HG02970 (cell line): ENCODE measurements around the gene SLC23A2.
"Not testable (repeated sequence)": the region's sequence is repeated elsewhere in the genome, so short reads cannot be mapped to it uniquely, and the experiment has no call there.

ENCODE experiments used
- ATAC-seq: cut with Tn5 transposase; IDR thresholded peaks from one replicate; pipeline ENCODE4 v1.9.1; 2021; ENCODE audit warnings: mild to moderate bottlenecking, moderate library complexity, moderate number of reproducible peaks; ENCODE audit not compliant: unreplicated experiment, low FRiP score

SLC23A2 gene

DNA sequence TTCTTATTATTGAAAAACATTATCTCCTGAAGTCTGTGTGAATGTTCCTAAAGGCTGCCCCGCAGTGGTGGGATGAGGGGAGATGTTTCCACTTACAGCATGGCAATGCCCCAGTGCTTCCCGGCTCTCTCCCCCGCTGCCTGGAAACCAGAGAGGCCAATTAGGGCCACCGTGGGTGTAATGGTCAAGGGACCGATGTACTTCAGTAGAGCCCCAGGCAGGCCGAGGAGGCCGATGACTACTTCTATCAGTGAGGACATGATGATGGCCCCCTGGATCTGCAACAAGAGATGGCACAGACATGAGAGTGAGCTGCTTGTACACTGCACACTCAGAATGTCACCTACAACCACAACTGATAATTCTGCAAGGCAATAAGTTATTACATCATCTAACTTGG, 117.8 kb downstream of the SLC23A2 start:
- no peak for ATAC-seq

GRCh38 chr20:4883051-4883450, 118.3 kb downstream of the SLC23A2 start:
- ATAC-seq, result no peak

- no peak for ATAC-seq
Measured at GRCh38 chr20:4881006-4881730, 120.1 kb downstream of the SLC23A2 start.

DNA sequence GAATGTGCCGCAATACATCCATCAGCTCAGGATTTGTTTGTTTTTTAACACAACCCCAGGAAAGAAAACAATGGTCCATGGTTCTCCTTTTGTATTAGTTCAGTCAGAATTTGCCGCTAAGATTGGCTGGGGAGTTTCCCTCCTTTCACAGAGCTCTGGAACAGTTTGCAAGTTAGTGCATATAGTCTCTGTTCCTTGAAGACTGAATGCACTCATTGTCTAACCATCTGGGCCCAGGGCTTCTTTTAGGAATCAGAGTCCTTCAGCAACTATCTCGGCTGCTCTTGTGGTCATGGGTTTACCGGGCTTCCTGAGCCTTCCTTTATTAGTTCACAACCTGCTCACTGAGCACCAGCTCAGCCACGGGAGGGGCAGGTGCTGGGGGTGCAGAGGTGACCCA, 121.3 kb downstream of the SLC23A2 start:
- ATAC-seq, result no peak

- ATAC-seq, result not testable (repeated sequence)
Measured at GRCh38 chr20:4878099-4878498, 123.2 kb downstream of the SLC23A2 start.

- ATAC-seq, result no peak
Measured at GRCh38 chr20:4876731-4877130, 124.6 kb downstream of the SLC23A2 start.

GRCh38 chr20:4876301-4876700, 125.0 kb downstream of the SLC23A2 start:
- ATAC-seq, result no peak

DNA sequence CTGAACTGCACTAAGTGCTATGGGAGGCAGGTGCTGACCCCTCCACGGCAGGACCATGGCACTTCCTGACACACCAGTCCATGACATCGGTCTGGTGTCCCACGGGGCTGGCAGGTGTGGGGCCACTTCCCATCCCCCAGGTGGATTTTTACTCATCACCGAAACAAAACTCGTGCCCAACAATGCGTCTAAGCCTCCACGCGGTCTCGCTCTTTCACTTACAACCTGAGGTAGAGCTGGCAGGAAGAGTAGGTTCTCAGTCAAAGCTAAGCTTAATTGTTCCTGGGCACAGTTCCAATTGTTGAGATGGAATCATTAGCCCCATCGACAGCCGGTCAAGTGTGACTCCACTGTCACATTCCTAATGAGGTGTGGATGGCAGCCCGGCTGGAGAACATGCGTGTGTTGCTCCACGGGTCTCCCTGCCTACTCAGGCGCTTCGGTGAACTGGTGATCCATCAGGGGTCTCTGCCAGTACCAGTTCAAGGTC, 125.7 kb downstream of the SLC23A2 start:
- no peak for ATAC-seq

GRCh38 chr20:4873396-4873795, 127.9 kb downstream of the SLC23A2 start:
- ATAC-seq, result no peak

DNA sequence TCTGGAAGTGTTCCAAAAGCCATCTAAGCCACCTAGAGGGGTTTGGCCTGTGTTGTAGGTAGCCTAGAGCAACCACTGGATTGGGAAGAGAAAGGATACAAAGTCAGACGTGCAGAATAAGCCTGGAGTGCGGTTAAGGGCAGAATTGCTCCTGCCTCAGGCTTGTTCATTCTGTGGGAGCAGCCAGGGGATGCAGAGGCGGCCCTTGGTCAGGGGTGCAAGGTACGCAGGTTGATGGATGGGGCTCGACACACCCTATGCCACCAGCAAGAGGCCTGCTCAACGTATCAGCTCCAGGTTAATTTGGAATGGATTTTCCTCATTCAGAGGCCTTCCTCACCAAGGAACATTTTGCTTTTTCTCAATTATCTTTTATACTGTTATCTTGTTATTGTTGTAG, 129.8 kb downstream of the SLC23A2 start:
- no peak for ATAC-seq

DNA sequence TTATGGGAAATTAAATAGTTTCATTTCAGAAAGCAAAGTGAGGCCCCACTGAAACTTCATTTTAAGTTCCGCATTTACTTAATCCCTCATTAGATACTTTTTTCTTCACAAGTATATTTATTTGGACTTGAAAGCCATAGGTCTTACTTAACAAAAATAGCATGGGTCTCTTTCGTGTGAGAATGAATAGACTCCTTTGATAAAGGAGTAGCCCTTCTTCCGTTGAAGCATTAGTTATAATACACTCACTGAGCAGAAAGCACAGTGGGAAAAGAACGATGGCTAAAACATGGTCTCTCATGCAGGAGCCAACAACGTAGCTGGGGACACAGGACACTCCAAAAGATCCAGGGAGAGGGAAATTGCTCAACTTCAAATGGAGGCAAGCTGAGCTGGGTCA, 130.4 kb downstream of the SLC23A2 start:
- ATAC-seq, result no peak

GRCh38 chr20:4869290-4870193, 131.8 kb downstream of the SLC23A2 start:
- ATAC-seq, result no peak

- no peak for ATAC-seq
Measured at GRCh38 chr20:4867051-4867450, 134.3 kb downstream of the SLC23A2 start.

GRCh38 chr20:4866429-4866828, 134.9 kb downstream of the SLC23A2 start:
- ATAC-seq, result no peak

DNA sequence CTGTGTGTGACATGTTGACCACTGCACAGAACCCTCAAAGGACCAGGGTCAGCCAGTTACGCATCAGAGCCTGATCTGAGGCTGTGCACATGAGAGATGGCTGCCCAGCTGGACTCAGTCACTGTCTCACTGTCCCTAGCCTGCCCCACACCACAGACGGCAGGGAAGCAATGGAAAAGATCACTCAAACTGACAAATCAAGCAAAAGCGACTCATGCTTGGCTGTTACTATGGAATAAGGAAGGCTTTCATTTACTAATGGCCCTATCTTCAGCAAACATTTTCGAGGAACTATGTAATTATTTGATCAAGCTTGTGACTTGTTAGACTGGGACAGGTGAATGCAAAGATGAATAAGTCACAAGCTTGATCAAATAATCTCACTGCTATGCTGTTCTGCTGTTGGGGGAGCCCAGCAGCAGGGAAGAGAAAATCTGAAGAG, 137.0 kb downstream of the SLC23A2 start:
- no peak for ATAC-seq

DNA sequence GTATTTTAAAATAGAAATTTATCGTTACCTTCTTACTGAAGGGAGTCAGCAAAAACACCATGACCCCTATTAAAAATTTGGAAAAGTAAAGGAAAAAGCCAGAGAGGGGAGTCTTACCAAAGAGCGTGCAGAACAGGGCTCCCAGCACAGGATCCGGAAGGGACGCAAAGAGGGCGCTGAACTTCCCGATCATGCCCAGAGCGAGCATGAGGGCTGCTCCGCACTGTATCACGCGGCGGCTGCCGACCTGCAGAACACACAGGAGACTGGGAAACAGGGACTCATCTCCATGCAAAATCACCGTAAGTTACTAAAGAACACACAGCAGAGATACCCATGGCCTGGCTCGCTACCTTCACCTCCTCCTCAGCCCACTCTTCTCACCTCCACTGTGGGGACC, 138.6 kb downstream of the SLC23A2 start:
- no peak for ATAC-seq

DNA sequence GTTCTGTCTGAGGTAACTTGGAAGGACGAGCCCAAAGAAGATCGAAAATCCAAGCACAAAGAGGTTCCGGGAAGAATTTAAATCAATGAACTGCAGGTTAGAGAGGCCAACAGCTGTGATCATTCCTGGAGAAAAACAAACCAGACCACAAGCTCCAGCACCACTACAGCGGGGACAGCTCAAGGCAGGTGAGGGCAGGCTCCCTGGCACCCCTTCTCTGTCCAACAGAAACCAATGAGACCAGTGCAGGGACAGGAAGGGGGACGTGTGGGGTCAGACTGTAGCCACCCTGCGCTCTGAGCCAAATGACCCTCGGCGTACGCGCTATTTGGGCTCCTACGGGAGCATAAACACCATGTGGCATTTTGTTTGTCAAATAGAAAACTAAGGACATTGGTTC, 139.3 kb downstream of the SLC23A2 start:
- ATAC-seq, result no peak

- no peak for ATAC-seq
Measured at GRCh38 chr20:4858000-4858399, 143.3 kb downstream of the SLC23A2 start.

GRCh38 chr20:4856022-4856755, 145.1 kb downstream of the SLC23A2 start:
- ATAC-seq, result no peak

- ATAC-seq, result no peak
Measured at GRCh38 chr20:4855555-4855954, 145.8 kb downstream of the SLC23A2 start.

- no peak for ATAC-seq
Measured at GRCh38 chr20:4855097-4855496, 146.2 kb downstream of the SLC23A2 start.
